ENCODE results near the gene ARID5B.

The ARID5B gene

GRCh38 chr10:62108759-62109586 lies 207.5 kb downstream of the ARID5B start:
- FAIRE-seq, result peak; percentile 72
- no peak for DNase-seq (ENCODE audit: extremely low spot score, insufficient read length, low read depth)

GRCh38 chr10:62109587-62110293 lies 208.2 kb downstream of the ARID5B start:
- FAIRE-seq, result peak; percentile 85
- DNase-seq (ENCODE audit: extremely low spot score, insufficient read length, low read depth), result no peak

- DNase-seq (ENCODE audit: extremely low spot score, insufficient read length, low read depth) (no peak), FAIRE-seq (no peak)
Observed at GRCh38 chr10:62112300-62112699, 210.8 kb downstream of the ARID5B start.

GRCh38 chr10:62112963-62113362 lies 211.5 kb downstream of the ARID5B start:
- no peak for DNase-seq (ENCODE audit: extremely low spot score, insufficient read length, low read depth)
- FAIRE-seq, result no peak

GRCh38 chr10:62113680-62114079 lies 212.2 kb downstream of the ARID5B start:
- DNase-seq (ENCODE audit: extremely low spot score, insufficient read length, low read depth), result no peak
- FAIRE-seq, result no peak

- FAIRE-seq, result no peak
- no peak for DNase-seq (ENCODE audit: extremely low spot score, insufficient read length, low read depth)
Observed at GRCh38 chr10:62115321-62115720, 213.8 kb downstream of the ARID5B start.

- FAIRE-seq, result no peak
- no peak for DNase-seq (ENCODE audit: extremely low spot score, insufficient read length, low read depth)
Observed at GRCh38 chr10:62115842-62116241, 214.3 kb downstream of the ARID5B start.

- no peak for DNase-seq (ENCODE audit: extremely low spot score, insufficient read length, low read depth)
- no peak for FAIRE-seq
Observed at GRCh38 chr10:62116896-62117295, 215.4 kb downstream of the ARID5B start.

GRCh38 chr10:62121187-62121530 lies 219.7 kb downstream of the ARID5B start:
- DNase-seq (ENCODE audit: extremely low spot score, insufficient read length, low read depth) (no peak), FAIRE-seq (no peak)

- no peak for FAIRE-seq
- no peak for DNase-seq (ENCODE audit: extremely low spot score, insufficient read length, low read depth)
Observed at GRCh38 chr10:62127975-62128374, 226.5 kb downstream of the ARID5B start.

GRCh38 chr10:62130948-62131347 lies 229.4 kb downstream of the ARID5B start:
- DNase-seq (ENCODE audit: extremely low spot score, insufficient read length, low read depth) (no peak), FAIRE-seq (no peak)

- no peak for FAIRE-seq
Observed at GRCh38 chr10:62131724-62132123, 230.2 kb downstream of the ARID5B start.

GRCh38 chr10:62133618-62134017 lies 232.1 kb downstream of the ARID5B start:
- DNase-seq (ENCODE audit: extremely low spot score, insufficient read length, low read depth) (no peak), FAIRE-seq (peak; percentile 62)

More at GRCh38 chr10:62131724-62132123, 230.2 kb downstream of the ARID5B start:
- DNase-seq (ENCODE audit: extremely low spot score, insufficient read length, low read depth), result no peak

- DNase-seq (ENCODE audit: extremely low spot score, insufficient read length, low read depth) (no peak), FAIRE-seq (no peak)
Observed at GRCh38 chr10:62136931-62137330, 235.4 kb downstream of the ARID5B start.
